Skeletal muscle satellite cell (primary cell): ENCODE results near the gene EAF1. TPM values are rescaled to one million over a fixed set of nuclear protein-coding genes. Genes with fewer than 3 reads are reported as not detected.

Source experiments
- H3K27me3 ChIP-seq: 2 replicates; pipeline ENCODE4 v1.7.0; 2013; ENCODE audit warnings: low read length; ENCODE audit not compliant: control insufficient read depth, insufficient read depth
- H3K36me3 ChIP-seq: 2 replicates; pipeline ENCODE4 v1.7.0; 2013; ENCODE audit warnings: mild to moderate bottlenecking, control low read depth, low read length; ENCODE audit not compliant: insufficient read depth
- H3K4me1 ChIP-seq: 2 replicates; pipeline ENCODE4 v1.7.0; 2013; ENCODE audit warnings: low read length; ENCODE audit not compliant: control insufficient read depth, insufficient read depth
- H3K4me2 ChIP-seq: 2 replicates; pipeline ENCODE4 v1.7.0; 2013; ENCODE audit warnings: mild to moderate bottlenecking, low read length
- H3K4me3 ChIP-seq: 2 replicates; pipeline ENCODE4 v1.7.0; 2013; ENCODE audit warnings: low read length
- H3K9ac ChIP-seq: 2 replicates; pipeline ENCODE4 v1.7.0; 2013; ENCODE audit warnings: mild to moderate bottlenecking, low read depth, low read length, moderate library complexity
- H3K9me3 ChIP-seq: replicated peaks from 2 replicates; pipeline ENCODE4 v1.7.0; 2013; ENCODE audit warnings: mild to moderate bottlenecking, control low read depth, low read length
- small RNA-seq: library from RNA; depleted of rRNA; stranded (forward); fragments of <200 nt; gene quantifications from one replicate; pipeline ENCODE3, GENCODE V24; 2012

EAF1 gene

GRCh38 chr3:15491143-15491542 is 63.7 kb downstream of the EAF1 start:
- H3K4me2 ChIP-seq = no peak overlapping the region
- peaks cover 9% of the 10 kb centered on the region for H3K27me3 ChIP-seq
- no peaks in the 10 kb centered on the region for H3K36me3 ChIP-seq
- H3K9me3 ChIP-seq = no peaks in the 10 kb centered on the region
- H3K4me1 ChIP-seq = no peaks in the 10 kb centered on the region
- no peak overlapping the region for H3K9ac ChIP-seq
- no peak overlapping the region for H3K4me3 ChIP-seq

Small RNAs within 50 kb of the gene (small RNA-seq; reads per million reads assigned to genes)
- gene RNU6-1024P = not detected
